ENCODE data around the gene TSSK2.
"Not testable (repeated sequence)": the region's sequence is repeated elsewhere in the genome, so short reads cannot be mapped to it uniquely, and the experiment has no call there.

TSSK2 gene

DNA sequence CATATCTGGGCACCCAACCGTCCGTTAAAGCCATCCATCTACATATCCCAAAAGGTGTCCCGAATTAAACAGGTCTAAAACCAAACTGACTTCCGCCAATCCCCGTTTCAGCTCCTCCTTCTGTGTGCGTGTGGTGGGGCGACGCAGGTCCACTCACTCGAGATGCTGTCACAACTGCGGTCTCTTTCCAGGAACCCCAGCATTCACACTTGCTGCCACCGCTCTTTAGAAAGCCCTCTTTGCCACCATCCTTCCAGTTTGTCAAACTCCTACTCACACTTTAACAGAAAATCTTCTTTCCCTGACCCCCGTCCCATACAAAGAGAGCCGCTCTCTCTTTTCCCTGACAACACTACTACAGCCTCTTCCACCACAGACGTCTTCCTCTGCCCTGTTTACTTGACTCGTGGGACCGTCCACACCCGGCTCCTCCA is 12.9 kb downstream of the TSSK2 start:
- DNase-seq (ENCODE audit: low read depth) = no peak

DNA sequence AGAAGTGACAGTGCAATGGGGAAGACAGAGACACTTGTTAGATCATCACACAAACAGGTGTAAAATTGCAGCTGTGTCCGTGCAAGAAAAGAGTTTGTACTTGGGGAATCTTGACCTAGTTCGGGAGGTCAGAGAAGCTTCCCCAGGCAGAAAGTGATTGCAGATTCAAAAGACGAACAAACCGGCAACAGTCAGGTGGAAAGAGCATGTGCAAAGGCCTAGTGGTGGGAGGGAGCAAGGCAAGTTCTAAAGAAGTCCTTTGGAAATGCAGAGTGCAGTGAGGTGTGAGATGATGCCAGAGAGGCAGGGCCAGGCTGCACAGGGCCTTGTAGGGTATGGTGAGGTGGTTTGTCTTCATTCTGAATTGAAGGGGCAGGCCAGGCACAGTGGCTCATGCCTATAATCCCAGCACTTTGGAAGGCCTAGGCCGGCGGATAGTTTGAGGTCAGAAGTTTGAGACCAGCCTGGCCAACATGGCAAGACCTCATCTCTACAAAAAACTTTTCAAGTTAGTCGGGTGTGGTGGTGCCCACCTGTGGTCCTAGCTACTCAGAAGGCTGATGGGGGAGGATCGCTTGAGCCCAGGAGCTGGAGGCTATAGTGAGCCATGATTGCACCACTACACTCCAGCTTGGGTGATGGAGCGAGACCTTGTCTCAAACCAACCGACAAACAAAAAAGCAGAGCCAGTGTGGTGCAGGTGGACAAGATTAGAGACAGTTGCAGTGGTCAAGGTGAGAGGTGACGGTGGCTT is 15.3 kb downstream of the TSSK2 start:
- DNase-seq (ENCODE audit: low read depth) = no peak

DNA sequence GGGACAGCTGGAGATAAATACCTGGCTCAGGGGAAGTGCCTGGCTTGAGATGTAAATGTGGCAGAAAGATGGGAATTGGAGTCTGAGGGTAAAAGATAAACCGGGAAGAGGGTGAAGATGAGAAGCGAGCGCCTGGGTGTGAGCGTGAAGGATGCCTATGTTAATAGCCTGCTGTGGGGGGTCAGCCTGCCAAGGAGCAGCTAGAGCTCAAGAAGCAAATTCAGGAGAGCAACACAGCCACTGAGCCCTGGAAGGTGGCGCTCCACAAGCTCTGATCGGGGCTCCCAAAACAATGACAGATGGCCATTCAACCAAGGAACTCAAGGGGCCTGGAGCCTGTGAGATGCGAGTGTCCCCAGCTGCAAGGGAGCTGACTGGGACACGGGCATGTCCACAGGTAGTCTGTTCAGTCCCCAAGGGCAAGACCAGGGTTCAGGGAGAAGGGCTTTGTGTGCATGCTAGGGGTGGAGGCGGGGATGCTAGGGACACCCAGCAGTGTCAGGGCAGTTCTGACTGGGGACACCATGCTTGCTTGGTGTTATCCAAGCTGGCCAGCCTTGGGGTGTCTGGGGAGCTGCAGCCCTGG is 16.2 kb downstream of the TSSK2 start:
- no peak for DNase-seq (ENCODE audit: low read depth)

DNA sequence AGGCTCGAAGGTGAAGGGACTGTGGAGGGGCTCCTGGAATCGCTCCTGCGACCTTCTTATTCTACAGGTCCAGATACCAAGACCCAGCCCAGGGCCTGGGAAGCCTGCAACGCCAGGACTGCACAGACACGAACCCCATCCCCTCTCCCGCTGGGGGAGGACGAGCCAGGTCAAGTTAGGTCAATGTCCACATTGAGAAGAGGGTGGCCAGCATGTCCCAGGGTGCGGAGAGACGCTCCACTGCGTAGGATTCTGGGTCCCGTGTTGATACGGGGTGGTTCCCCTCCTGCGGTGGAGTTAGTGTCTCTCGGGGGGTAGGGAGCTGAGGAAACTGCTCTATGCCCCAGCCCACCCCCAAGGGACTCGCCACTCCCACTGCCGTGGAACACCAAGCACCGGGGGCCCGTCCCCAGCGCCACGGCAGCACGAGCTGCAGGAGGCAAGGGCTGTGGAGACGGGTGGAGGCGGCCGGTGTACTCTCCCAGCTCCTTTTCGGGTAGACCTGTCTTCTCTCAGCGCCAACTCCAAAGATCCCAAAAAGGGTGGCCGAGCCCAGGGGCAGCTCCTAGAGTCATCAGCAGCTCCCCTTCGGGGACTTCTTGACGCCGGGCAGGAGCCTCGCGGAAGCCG is 17.4 kb downstream of the TSSK2 start:
- DNase-seq (ENCODE audit: low read depth) = no peak

DNA sequence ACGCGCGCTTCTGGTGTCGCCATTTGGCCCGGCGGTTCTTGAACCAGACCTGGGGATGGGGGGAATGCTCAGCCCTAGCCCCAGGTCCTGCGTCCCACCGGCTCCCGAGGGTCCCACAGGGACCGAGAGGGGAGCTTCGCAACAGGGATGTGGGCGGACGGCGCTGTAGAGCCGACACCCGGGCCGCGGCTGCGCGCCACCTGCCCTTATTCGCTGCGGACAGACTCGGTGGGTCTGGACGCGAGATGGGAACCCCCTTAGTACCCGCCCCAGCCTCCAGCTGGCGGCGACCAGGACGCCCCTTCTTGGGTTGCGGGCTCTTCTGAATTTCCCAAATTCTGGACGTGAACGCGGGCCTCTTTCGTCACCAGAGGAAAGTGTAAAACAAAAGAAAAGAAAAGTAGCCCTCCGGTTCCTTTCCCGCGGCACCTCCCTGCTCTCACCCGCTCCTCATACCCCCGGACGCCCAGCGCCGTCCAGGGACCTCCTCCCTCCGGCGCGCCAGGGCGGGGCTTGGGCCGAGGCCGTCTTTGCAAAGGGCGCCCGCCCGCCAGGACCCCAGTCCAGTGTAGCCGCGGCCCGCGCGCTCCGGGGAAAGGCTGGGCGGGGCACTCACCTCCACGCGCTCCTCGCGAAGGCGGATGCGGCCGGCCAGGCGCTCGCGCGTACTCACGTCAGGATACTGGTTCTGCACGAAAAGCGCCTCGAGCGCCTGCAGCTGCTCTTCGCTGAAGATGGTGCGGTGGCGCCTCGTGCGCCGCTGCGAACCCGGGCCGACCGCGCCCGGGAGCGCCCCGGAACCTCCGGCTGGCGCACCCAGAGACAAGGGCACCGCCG is 18.2 kb downstream of the TSSK2 start:
- DNase-seq (ENCODE audit: low read depth) = no peak

DNA sequence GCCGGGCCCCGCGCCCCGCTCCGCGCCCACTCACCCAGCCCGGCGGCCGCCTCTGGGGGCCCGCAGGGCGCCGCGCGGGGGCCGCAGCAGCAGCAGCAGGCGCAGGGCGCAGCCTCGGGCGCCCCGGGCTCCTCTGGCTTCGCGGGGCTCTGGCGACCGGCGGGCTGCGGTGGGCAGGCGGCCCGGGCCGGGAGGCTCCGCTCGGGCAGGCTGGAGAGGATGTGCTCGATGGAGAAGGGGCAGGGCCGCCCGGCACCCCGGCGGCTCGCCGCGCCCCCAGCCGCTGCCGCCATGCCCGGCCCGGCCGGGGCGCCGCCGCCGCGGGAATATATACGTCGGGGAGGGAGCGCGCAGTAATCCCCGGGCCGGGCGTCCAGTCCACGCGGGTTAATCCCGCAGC is 18.9 kb downstream of the TSSK2 start, which contains the start of gene GSC2:
TSS of gene GSC2 (minus strand) at position 302 of the 400 bp plus-strand sequence. CDS start at position 293, 9 bp downstream.
- DNase-seq (ENCODE audit: low read depth) = no peak

DNA sequence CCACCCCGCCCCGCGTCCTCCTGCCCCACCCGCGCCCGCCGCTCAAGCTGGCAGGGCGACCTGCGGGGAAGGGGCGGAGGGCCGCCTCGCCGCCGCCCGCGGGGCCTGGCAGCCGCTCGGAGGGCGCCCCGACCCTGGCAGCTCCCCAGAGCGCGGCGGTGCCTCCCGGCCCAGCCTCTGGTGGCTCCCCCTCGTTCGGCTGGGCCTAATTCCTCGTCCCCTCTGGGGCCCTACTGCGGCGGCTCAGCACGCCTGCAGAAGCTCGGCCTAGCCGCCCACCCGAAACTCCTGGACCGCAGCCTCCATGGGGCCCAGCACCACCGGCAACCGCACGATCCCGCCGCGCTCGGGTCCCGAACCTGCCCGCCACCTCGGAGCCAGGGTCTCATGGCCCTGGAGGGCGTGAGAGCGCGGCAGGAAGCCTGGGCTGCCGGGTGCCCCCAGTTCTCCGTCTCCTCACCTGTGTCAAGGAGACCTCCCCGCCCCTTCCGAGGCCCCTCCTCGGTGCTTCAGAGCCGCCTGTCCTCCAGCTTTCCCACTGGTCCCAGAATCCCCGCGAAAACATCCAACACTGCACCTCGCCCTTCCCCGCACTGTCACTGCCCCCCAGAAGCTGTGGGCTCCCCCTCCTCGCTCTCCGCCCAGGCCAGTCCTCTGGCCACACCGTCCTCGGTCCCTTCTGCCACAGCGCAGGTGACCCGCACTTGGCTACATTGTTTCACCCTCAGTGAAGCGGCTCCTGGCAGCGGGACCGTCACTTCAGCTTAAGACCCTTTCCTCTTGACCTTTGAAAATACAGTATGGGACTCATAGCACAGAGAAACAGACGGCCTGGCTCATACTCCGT is 19.6 kb downstream of the TSSK2 start:
- DNase-seq (ENCODE audit: low read depth) = no peak

DNA sequence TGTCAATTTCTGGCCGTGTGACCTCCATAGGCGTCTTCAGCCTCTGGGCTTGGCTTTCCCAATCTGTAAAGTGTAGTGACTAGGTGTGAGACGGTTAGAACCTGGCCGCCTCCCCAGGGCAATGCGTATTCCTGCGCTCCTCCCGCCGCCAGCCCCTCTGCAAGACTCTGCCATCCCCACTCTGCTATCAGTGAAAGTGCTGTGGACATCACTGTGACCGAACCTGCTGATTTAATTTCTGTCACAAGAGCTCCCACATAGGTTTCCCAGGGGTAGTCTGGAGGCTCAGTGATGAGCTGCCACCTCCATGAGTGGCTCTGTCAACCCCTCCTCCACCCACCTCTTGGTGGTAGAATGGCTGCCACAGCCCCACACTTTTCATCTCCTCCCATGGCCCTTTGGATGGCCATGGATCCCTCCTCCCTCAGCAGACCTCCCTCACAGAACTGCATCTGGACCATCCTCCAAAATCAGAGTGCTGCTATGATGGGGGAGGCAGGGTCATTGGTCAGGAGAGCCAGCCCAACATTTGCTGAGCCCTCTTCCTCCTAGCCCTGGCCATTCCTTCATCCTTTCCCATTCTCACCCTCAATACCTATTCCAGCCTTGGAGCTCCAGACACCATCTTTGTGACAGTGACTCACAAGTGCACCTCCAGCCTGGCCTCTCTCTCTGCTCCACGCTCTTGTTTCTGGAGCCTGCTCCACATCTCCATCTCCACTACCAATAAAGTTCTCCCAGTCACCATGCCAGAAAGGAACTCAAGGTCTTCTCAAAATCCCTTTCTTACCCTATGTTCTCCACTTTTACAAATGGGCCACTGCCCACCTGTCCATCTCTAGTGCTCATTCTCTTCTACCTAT is 20.5 kb downstream of the TSSK2 start:
- DNase-seq (ENCODE audit: low read depth) = no peak

DNA sequence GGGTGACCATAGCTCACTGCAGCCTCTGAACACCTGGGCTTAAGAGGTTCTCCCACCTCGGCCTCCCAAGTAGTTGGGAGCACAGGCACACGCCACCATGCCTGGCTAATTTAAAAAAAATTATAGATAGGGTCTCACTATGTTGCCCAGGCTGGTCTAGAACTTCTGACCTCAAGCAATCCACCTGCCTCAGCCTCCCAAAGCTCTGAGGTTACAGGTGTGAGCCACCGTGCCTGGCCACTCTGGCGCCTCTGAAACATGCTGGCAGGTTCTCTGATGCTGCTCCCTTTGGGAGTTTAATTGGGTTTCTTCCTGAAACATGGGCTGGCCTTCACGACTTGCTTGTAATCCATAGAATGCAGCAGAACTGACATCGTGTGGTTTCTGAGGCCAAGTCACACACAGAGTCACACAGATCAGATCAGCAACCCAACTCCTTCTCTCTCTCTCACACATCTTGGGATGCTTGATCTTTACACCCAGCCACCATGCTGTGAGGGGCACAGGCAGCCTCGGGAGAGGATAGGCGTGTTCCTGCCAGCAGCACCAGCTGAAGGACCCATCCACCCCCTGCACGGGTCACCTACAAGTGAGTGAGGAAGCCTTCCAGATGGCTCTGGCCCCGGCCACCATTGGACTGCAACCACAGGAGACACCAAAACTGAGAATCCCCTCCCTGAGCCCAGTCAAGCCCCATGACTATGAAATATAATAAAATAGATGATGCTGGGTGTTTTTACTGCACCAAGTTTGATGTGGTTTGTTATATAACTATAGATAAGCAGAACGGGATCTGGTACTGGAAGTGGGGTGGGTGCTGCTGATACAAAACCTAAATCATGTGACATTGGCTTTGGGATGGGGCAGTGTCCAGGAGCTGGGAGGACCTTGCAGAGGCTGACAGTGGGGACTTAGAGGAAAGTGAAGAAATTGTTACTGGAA is 22.1 kb downstream of the TSSK2 start:
- DNase-seq (ENCODE audit: low read depth) = no peak

DNA sequence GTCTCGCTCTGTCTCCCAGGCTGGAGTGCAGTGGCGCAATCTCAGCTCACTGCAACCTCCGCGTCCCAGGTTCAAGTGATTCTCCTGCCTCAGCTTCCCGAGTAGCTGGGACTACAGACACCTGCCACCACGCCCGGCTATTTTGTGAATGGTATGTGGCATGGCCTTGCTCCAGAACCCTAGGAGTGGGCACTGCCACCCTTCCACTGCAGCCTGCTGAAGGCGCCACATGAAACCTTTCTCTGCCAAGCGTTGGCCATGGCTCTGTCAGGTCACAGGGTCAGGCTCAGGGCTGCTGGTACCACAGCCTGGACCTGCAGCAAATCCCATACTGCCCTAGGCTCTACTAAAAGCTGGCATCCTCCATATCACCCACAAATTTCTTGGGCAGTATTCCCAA is 25.0 kb downstream of the TSSK2 start:
- DNase-seq (ENCODE audit: low read depth) = not testable (repeated sequence)

DNA sequence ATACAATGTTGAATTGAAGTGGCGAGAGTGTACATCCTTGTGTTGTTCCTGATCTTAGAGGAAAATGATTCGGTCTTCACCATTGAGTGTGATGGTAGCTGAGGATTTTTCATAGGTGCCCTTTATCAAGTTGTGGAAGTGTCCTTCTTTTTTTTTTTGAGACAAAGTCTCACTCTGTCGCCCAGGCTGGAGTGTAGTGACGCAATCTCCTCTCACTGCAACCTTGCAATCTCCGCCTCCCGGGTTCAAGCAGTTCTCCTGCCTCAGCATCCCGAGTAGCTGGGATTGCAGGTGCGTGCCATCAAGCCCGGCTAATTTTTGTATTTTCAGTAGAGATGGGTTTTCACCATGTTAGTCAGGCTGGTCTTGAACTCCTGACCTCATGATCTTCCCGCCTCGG is 27.5 kb downstream of the TSSK2 start:
- not testable (repeated sequence) for DNase-seq (ENCODE audit: low read depth)

DNA sequence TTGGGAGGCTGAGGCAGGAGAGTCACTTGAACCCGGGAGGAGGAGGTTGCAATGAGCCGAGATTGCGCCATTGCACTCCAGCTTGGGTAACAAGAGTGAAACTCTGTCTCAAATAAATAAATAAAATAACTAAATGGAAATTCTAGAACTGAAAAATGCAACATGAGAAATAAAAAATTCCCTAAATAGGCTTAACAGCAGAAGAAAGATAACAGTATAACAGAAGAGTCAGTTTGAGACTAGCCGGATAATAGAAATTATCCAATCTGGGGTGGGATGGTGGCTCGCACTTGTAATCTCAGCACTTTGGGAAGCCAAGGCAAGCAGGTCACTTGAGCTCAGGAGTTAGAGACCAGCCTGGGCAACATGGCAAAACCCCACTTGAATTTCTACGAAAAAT is 33.3 kb downstream of the TSSK2 start:
- DNase-seq (ENCODE audit: low read depth) = no peak

DNA sequence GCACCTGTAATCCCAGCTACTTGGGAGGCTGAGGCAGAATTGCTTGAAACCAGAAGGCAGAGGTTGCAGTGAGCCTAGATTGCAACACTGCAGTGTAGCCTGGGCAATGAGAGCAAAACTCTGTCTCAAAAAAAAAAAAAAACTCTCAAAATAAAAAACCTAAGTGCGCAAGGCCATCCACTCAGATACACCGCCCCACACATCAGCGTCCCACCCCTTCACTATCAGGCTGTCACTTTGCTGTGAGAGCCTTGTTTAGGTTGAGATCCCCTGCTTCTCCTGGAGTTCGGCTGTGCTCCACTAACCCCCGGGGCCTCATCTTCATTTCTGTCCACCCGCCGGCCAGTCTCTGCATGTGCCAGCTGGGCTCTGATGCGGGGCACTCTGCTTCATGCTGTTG is 35.3 kb downstream of the TSSK2 start:
- DNase-seq (ENCODE audit: low read depth) = no peak

DNA sequence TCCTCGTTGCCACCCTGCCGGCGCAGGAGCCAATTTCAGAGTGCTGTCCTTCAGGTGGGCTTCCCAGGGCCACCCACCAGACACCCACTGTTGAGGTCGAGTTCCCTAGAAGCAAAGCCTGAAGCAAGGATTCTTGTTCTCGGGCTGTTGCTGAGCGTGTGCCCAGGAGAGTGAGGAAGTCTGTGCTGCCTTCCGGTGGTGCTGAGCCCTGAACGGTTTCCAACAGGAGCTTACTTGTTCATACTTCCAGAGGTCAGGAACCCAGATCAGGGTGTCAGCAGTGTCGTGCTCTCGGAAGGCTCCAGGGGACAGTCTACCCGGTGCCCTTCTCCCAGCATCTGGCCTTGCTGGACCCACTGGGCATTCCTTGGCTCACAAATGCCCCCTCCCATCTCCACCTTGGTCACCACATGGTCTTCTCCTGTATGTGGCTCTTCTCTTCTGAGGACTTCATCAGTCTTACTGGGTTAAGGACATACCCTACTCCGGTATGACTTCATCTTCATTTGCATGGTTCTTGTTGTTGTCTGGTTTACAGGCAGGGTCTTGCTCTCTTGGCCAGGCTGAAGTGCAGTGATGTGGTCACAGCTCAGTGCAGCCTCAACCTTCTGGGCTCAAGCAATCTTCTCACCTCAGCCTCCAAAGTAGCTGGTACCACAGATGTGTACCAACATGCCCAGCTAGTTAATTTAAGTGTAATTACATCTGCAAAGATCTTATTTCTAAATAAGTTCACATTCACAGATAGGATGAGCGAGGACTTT is 36.2 kb downstream of the TSSK2 start:
- DNase-seq (ENCODE audit: low read depth) = no peak

DNA sequence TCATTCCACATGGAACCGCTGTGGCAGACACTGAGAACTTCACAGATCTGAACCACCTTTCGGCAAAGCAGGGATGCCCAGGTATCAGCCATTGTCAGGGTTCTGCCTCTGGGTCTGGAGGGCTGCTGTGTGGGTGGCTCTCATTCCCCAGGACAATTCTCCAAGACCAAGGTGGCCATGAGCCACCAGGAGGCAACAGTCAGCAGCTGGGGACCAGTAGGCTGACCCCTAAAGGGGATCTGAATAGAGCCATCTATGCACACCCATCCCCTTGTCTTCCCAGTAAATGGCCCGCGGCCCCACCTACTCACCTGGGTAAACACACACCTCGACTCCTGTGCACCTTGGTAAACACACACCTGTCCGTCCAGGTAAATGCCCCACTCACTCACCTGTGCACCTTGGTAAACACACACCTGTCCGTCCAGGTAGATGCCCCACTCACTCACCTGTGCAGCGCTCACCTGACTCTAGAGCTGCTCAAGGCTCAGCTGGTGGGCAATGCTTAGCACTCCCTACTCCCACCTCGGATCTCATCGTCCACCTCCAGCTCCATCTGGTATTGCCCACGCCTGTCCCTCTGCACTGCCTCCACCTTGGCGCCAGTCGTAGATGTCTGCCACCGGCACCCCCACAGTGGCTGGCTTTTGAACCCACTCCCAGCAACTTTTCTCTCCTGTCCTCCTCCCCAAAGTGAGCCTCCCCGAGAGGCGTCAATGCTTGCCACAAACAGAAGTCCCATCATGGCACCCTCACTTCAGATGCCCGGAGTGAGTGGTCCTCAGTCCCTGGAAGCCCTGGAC is 37.2 kb downstream of the TSSK2 start:
- DNase-seq (ENCODE audit: low read depth) = no peak

DNA sequence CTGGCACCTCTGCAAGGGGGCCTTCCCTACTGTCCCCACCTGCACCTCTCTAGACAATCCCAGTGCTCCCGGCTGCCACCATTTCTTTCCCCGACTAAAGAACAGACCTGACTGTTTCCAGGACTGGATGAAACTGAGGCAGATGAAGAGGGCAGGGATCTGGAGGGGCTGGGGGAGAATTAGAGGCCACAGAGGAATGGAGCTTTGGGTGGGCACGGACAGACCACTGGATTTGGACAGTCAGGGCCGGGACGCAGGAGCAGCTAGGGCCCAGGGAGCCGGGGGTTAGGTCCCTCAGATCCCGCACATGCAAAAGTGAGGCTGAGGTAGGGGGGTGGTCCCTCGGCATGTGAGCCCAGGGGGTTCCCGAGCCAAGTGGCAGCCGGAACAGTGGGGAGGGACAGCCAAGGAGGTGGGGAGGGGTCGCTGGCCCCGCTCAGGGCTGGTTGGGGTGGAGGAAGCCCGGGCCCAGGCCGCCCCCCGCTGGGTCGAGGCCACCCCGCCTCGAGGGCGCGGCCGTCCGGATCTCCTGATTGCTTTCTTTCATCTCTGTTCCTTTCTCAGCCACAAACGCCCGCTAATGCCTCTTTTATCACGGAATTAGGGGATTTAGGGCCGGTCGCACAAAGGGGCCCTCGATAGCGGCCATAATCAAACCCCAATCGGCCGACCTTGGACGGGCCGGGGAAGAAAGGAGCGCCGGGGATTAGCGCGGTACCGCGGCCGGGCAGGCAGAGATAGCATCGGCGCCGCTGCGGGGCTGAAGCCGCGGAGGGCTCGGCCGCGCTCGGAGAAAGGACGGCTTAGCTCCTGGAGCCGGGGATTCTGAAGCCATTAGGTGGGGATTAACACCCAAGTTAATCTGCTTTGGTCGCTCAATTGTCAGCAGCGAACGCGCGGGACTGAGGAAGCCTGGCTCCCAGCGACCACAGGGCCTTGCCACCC is 38.2 kb downstream of the TSSK2 start:
- DNase-seq (ENCODE audit: low read depth) = no peak

DNA sequence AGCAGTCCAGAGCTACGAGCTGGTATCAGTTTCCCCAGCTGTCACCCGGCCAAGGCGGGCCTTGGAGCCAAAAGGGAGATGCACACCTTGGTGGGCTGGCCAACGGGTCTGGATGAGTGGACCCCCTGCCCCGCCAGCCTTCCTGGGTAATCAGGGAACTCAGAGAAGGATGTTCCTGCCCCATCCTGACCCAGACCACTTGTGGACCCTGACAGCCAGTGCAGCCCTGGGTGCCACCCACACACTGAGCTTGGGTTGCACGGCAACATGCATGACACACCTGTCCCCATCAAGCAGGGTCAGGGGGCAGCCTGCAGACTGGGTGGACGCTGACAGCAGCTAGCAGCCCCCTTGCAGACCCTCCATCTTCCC is 38.8 kb downstream of the TSSK2 start:
- no peak for DNase-seq (ENCODE audit: low read depth)

Data from HS-27A (cell line).